Measurements from ENCODE around the gene DCXR. TPM values are rescaled to one million over a fixed set of nuclear protein-coding genes. Genes with fewer than 3 reads are reported as not detected.

DCXR gene
- polyA plus RNA-seq, 3 donors, result 88.8 to 93.1 (median 90.3) TPM

DNA sequence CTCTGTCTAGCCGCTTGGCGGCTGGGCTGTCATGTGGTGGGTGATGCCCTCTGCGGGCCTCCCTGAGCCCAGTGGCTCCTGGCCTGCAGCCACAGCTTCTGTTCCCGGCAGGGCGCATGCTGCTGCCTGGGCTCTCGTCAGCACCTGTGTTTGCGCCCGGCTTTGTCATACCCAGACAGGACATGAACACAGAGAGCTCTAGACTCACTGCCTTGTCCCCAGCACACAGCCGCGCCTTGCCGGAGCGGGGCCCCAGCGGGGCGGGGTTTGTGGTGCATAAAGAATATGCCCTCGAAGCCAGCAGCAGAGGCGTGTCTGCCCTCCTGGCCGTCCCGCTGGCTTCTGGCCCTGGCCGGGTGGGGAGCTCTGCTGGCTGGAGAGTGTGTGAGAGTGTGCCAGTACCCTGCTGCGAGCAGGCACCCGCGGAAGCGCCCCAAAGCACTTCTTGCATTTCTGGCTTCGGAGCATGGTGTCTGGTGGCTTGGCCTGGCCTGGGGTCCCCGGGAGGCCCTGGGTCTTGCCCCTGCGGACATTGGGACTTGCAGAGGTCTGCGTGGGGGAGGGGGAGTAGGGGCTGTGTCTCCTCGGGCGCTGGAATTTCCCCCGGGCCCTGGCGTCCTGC lies 45.7 kb downstream of the DCXR start:
- Mint-ChIP-seq H3K9me3 (peaks cover 0 to 2% (median 0%) of the 10 kb centered on the region in 7 donors), H3K27ac (no peak overlapping the region), H3K4me1 (no peaks in the 10 kb centered on the region), H3K36me3 (peaks cover 38 to 59% of the 10 kb centered on the region in 2 donors), H3K4me3 (no peak overlapping the region), H3K27me3 (ENCODE audit: low read depth in 3 of 3) (peaks cover 0 to 1% (median 0%) of the 10 kb centered on the region in 3 donors)
- H3K79me2 ChIP-seq (ENCODE audit: insufficient read depth, low read length), result no peaks in the 10 kb centered on the region
- H3K4me2 ChIP-seq (replicated peaks; ENCODE audit: extremely low read depth, low read length, poor library complexity, severe bottlenecking), result no peak overlapping the region
- H2AFZ ChIP-seq (ENCODE audit: insufficient read depth, low read depth, low read length, poor library complexity, severe bottlenecking), result no peak overlapping the region
- no peak overlapping the region for H3K4me3 ChIP-seq (replicated peaks in 1 of 3; ENCODE audit: low read depth in 2 of 3, low read length in 3 of 3)
- DNase-seq, result no peak
- H3K4me1 ChIP-seq (ENCODE audit: control insufficient read depth in 1 of 2, insufficient read depth in 2 of 2, low read length in 2 of 2), result no peaks in the 10 kb centered on the region
- H3K27me3 ChIP-seq (ENCODE audit: control insufficient read depth in 2 of 2, insufficient read depth in 2 of 2, low read length in 2 of 2), result no peaks in the 10 kb centered on the region
- H3K36me3 ChIP-seq (replicated peaks in 1 of 2; ENCODE audit: control insufficient read depth in 1 of 2, insufficient read depth in 2 of 2, low read length in 2 of 2), result peaks cover 29 to 42% of the 10 kb centered on the region in 2 donors
- peaks cover 14% of the 10 kb centered on the region for H4K20me1 ChIP-seq (ENCODE audit: insufficient read depth, low read length)
- TF ChIP-seq, protein P1, sequence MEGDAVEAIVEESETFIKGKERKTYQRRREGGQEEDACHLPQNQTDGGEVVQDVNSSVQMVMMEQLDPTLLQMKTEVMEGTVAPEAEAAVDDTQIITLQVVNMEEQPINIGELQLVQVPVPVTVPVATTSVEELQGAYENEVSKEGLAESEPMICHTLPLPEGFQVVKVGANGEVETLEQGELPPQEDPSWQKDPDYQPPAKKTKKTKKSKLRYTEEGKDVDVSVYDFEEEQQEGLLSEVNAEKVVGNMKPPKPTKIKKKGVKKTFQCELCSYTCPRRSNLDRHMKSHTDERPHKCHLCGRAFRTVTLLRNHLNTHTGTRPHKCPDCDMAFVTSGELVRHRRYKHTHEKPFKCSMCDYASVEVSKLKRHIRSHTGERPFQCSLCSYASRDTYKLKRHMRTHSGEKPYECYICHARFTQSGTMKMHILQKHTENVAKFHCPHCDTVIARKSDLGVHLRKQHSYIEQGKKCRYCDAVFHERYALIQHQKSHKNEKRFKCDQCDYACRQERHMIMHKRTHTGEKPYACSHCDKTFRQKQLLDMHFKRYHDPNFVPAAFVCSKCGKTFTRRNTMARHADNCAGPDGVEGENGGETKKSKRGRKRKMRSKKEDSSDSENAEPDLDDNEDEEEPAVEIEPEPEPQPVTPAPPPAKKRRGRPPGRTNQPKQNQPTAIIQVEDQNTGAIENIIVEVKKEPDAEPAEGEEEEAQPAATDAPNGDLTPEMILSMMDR (IDR thresholded peaks at IDR 0.05), result no peak
- H3K27ac ChIP-seq (ENCODE audit: low read depth in 1 of 2, low read length in 2 of 2), result no peak overlapping the region
- 90% methylated on average over 26 of the region's 31 CpGs for WGBS (ENCODE audit: insufficient coverage)
- intact Hi-C loops (cut with micrococcal nuclease), result no loop called here
- no peaks in the 10 kb centered on the region for H3K9me3 ChIP-seq (replicated peaks in 1 of 2; ENCODE audit: control insufficient read depth in 1 of 2, insufficient read depth in 1 of 2, low read length in 2 of 2)
- H3K9ac ChIP-seq (ENCODE audit: insufficient read depth, low read length, poor library complexity, severe bottlenecking), result no peak overlapping the region

DNA sequence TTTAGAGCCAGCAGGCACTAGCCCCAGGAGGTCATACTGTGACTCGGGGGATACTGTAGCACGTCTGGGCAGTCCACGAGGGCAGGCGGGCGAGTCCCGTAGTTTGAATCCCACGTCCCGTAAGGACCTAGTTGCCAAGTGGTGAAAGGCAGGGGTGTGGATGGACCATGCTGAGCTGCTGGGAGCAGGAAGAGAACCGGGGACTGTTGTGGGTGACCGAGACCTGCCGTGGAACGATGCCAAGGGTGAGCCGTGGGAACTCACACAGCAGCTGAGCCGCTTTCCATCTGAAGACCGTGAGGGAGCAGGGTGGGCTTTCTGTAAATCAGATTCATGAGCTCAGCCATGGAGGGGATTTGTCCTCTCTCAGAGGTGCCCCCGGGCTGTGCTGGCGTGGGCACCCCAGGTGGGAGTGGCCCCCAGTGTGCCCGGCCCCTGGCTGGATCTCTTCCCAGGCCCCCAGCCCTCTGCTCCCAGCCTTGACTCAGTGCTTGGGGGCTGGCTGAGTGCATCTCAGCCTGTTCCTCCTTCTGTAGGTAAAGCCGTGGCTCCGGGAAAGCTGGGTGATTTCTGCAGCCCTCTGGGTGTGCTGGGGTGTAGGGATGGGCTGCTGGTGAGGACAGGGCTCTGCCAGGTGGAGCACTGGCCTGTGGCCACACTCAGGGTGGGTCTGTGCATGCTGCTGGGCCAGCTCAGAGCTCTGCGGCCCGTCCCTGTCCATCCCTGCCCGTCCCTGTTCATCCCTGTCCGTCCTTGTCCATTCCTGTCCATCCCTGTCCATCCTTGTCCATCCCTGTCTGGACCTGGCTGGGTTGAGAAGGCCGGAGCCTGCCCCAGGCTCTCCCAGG lies 46.4 kb downstream of the DCXR start:
- no peak overlapping the region for H3K4me3 Mint-ChIP-seq
- no peaks in the 10 kb centered on the region for H3K27me3 ChIP-seq (ENCODE audit: control insufficient read depth in 2 of 2, insufficient read depth in 2 of 2, low read length in 2 of 2)
- no peak overlapping the region for H2AFZ ChIP-seq (ENCODE audit: insufficient read depth, low read depth, low read length, poor library complexity, severe bottlenecking)
- H3K4me1 ChIP-seq (ENCODE audit: control insufficient read depth in 1 of 2, insufficient read depth in 2 of 2, low read length in 2 of 2), result no peaks in the 10 kb centered on the region
- peak overlapping the region in 1 of 7 donors; percentile 56 for H3K27ac Mint-ChIP-seq
- H3K9ac ChIP-seq (ENCODE audit: insufficient read depth, low read length, poor library complexity, severe bottlenecking), result no peak overlapping the region
- H3K36me3 Mint-ChIP-seq, result peaks cover 40 to 58% of the 10 kb centered on the region in 2 donors
- DNase-seq, result no peak
- no peaks in the 10 kb centered on the region for H3K9me3 Mint-ChIP-seq
- no peaks in the 10 kb centered on the region for H3K9me3 ChIP-seq (replicated peaks in 1 of 2; ENCODE audit: control insufficient read depth in 1 of 2, insufficient read depth in 1 of 2, low read length in 2 of 2)
- intact Hi-C loops (cut with micrococcal nuclease), result no loop called here
- H3K4me3 ChIP-seq (replicated peaks in 1 of 3; ENCODE audit: low read depth in 2 of 3, low read length in 3 of 3), result no peak overlapping the region
- TF ChIP-seq, protein P1 (IDR thresholded peaks at IDR 0.05), result no peak
- H3K79me2 ChIP-seq (ENCODE audit: insufficient read depth, low read length), result no peaks in the 10 kb centered on the region
- 96% methylated on average over 22 of the region's 25 CpGs for WGBS (ENCODE audit: insufficient coverage)
- H3K4me2 ChIP-seq (replicated peaks; ENCODE audit: extremely low read depth, low read length, poor library complexity, severe bottlenecking), result no peak overlapping the region
- peaks cover 31 to 41% of the 10 kb centered on the region in 2 donors for H3K36me3 ChIP-seq (replicated peaks in 1 of 2; ENCODE audit: control insufficient read depth in 1 of 2, insufficient read depth in 2 of 2, low read length in 2 of 2)
- H3K27ac ChIP-seq (ENCODE audit: low read depth in 1 of 2, low read length in 2 of 2), result no peak overlapping the region
- peaks cover 14% of the 10 kb centered on the region for H4K20me1 ChIP-seq (ENCODE audit: insufficient read depth, low read length)
- H3K4me1 Mint-ChIP-seq, result no peaks in the 10 kb centered on the region
- peaks cover 0 to 1% (median 0%) of the 10 kb centered on the region in 3 donors for H3K27me3 Mint-ChIP-seq (ENCODE audit: low read depth in 3 of 3)
